ENCODE measurements around the gene ACSF3. TPM values are rescaled to one million over a fixed set of nuclear protein-coding genes. Genes with fewer than 3 reads are reported as not detected.

ACSF3 gene
- total and polyA plus RNA-seq, 4 donors = 15.3 to 27.3 (median 18.8) TPM

DNA sequence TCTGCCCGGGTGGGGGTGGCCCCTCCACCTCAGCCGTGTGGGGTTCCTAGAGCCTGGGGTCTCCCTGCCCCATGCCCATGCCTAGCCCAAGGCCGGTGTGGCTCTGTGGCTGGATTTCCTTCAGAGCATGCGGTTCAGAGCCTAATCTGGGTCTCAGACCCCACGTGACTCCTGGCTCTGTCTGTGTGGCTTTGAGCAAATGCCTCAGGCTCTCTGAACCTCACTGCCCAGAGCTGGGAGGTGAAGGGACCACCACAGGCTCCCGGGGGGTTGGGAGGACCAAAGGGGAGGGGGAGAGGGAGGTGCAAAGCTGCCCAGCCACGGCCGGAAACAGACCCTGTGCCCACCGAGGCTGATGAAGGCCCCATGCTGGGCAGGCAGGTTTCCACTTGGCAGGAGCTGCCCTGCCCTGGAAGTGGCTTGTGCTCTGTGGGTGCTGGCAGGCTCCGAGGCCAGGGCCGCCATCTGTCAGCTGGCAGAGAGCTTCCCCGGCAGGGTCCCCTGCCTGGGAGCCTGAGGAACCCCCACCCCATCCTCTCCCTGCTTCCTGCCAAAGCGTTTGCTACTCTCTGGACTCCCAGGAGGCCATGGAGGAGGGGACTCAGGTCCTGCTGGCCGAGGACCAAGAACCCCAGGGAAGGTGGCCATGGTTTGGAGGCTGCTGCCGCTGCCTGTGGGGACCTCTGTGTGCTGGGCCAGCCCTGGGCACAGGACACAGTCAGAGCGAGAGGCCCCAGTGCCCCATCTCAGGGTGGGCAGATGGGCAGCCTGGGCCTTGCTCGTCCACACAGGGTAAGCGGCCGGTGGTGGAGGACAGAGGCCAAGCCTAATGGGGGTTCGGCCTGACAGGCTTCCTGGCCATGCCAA lies 81.9 kb downstream of the ACSF3 start:
- Histone ChIP-seq H3K27ac (ENCODE audit: low read depth in 1 of 2, low read length in 2 of 2) (no peak overlapping the region), H3K4me3 (ENCODE audit: low read depth in 1 of 3, low read length in 3 of 3) (no peak overlapping the region), H3K36me3 (ENCODE audit: control insufficient read depth in 4 of 4, insufficient read depth in 3 of 4, low read depth in 1 of 4, low read length in 3 of 4) (no peaks in the 10 kb centered on the region), H3K9ac (ENCODE audit: low read depth in 1 of 2, low read length in 2 of 2) (no peak overlapping the region), H3K9me3 (ENCODE audit: control insufficient read depth in 4 of 4, low read length in 3 of 4) (no peaks in the 10 kb centered on the region), H3K27me3 (ENCODE audit: control insufficient read depth in 4 of 4, insufficient read depth in 4 of 4, low read length in 3 of 4) (no peaks in the 10 kb centered on the region), H3K4me1 (ENCODE audit: control insufficient read depth in 4 of 4, insufficient read depth in 4 of 4, low read length in 3 of 4) (peaks cover 3 to 8% (median 4%) of the 10 kb centered on the region in 4 donors)
- TF ChIP-seq RXRA (IDR thresholded peaks at IDR 0.05) = no peak
- no peak for TF ChIP-seq YY1 (IDR thresholded peaks at IDR 0.05)
- TF ChIP-seq HNF4A (conservative IDR thresholded peaks at IDR 0.05) = no peak
- TF ChIP-seq, protein P1, sequence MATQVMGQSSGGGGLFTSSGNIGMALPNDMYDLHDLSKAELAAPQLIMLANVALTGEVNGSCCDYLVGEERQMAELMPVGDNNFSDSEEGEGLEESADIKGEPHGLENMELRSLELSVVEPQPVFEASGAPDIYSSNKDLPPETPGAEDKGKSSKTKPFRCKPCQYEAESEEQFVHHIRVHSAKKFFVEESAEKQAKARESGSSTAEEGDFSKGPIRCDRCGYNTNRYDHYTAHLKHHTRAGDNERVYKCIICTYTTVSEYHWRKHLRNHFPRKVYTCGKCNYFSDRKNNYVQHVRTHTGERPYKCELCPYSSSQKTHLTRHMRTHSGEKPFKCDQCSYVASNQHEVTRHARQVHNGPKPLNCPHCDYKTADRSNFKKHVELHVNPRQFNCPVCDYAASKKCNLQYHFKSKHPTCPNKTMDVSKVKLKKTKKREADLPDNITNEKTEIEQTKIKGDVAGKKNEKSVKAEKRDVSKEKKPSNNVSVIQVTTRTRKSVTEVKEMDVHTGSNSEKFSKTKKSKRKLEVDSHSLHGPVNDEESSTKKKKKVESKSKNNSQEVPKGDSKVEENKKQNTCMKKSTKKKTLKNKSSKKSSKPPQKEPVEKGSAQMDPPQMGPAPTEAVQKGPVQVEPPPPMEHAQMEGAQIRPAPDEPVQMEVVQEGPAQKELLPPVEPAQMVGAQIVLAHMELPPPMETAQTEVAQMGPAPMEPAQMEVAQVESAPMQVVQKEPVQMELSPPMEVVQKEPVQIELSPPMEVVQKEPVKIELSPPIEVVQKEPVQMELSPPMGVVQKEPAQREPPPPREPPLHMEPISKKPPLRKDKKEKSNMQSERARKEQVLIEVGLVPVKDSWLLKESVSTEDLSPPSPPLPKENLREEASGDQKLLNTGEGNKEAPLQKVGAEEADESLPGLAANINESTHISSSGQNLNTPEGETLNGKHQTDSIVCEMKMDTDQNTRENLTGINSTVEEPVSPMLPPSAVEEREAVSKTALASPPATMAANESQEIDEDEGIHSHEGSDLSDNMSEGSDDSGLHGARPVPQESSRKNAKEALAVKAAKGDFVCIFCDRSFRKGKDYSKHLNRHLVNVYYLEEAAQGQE (IDR thresholded peaks at IDR 0.05) = no peak
- TF ChIP-seq, protein P2, sequence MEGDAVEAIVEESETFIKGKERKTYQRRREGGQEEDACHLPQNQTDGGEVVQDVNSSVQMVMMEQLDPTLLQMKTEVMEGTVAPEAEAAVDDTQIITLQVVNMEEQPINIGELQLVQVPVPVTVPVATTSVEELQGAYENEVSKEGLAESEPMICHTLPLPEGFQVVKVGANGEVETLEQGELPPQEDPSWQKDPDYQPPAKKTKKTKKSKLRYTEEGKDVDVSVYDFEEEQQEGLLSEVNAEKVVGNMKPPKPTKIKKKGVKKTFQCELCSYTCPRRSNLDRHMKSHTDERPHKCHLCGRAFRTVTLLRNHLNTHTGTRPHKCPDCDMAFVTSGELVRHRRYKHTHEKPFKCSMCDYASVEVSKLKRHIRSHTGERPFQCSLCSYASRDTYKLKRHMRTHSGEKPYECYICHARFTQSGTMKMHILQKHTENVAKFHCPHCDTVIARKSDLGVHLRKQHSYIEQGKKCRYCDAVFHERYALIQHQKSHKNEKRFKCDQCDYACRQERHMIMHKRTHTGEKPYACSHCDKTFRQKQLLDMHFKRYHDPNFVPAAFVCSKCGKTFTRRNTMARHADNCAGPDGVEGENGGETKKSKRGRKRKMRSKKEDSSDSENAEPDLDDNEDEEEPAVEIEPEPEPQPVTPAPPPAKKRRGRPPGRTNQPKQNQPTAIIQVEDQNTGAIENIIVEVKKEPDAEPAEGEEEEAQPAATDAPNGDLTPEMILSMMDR (IDR thresholded peaks at IDR 0.05; ENCODE audit: low read depth, low read length, missing input control) = no peak
- DNase-seq (ENCODE audit: low spot score) = no peak
- WGBS = 67% methylated on average over 20 of the region's 20 CpGs

DNA sequence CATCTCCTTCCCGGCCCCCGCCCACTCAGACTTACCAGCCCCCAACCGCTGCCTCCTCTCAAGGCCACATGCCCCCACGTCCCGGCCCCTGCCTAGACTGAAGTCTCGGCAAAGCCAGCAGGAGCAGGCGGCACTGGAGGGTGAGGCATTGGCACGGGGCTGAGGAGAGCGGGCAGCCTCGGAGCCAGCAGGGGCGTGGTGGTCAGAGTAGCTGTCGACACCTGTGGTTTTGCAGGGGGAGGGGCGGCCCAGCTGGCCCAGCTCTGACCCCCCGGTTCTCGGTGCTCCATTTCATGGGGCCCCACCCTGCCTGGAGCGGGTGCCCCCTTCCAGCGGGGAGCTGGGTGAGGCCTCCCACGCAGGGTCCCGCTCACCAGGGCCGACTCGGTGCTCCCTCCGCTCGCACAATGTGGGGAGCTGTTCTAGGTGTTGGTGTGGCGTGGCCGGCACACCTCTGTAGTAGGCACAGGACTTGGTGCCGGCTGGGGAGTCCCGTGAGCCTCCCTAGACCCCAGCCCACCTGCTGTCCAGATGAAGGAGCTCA lies 82.6 kb downstream of the ACSF3 start:
- H3K27me3 ChIP-seq (ENCODE audit: control insufficient read depth in 4 of 4, insufficient read depth in 4 of 4, low read length in 3 of 4) = no peaks in the 10 kb centered on the region

More for the DNA sequence above, 82.6 kb downstream of the ACSF3 start:
- TF ChIP-seq, protein P2 (IDR thresholded peaks at IDR 0.05; ENCODE audit: low read depth, low read length, missing input control) = no peak
- TF ChIP-seq FOXA1 (IDR thresholded peaks at IDR 0.05) = no peak
- no peak for TF ChIP-seq RAD21 (IDR thresholded peaks at IDR 0.05)
- TF ChIP-seq EGR1 (IDR thresholded peaks at IDR 0.05; ENCODE audit: low read depth in 2 of 2) = no peak
- TF ChIP-seq HNF4A (conservative IDR thresholded peaks at IDR 0.05) = no peak
- no peak for TF ChIP-seq JUND (IDR thresholded peaks at IDR 0.05)
- no peak for TF ChIP-seq NR2F2 (IDR thresholded peaks at IDR 0.05)
- WGBS = 82% methylated on average over 27 of the region's 27 CpGs
- Histone ChIP-seq H3K4me1 (ENCODE audit: control insufficient read depth in 4 of 4, insufficient read depth in 4 of 4, low read length in 3 of 4) (peaks cover 0 to 5% (median 0%) of the 10 kb centered on the region in 4 donors), H3K9me3 (ENCODE audit: control insufficient read depth in 4 of 4, low read length in 3 of 4) (no peaks in the 10 kb centered on the region), H3K36me3 (ENCODE audit: control insufficient read depth in 4 of 4, insufficient read depth in 3 of 4, low read depth in 1 of 4, low read length in 3 of 4) (no peaks in the 10 kb centered on the region), H3K4me3 (ENCODE audit: low read depth in 1 of 3, low read length in 3 of 3) (no peak overlapping the region), H3K9ac (ENCODE audit: low read depth in 1 of 2, low read length in 2 of 2) (no peak overlapping the region), H3K27ac (ENCODE audit: low read depth in 1 of 2, low read length in 2 of 2) (no peak overlapping the region)
- no peak for DNase-seq (ENCODE audit: low spot score)
